H9 (cell line): ENCODE measurements around the gene ENPP7. TPM values are rescaled to one million over a fixed set of nuclear protein-coding genes. Genes with fewer than 3 reads are reported as not detected.

ENCODE experiments used
- DNase-seq: peaks from one replicate; pipeline ENCODE4 v3.0.0-alpha.2; 2017
- H2AFZ ChIP-seq: one replicate; pipeline ENCODE4 v1.6.1; 2013; ENCODE audit warnings: mild to moderate bottlenecking, low read length, control low read depth, moderate library complexity
- H2AK5ac ChIP-seq: 2 replicates; pipeline ENCODE4 v1.6.1; 2013; ENCODE audit warnings: low read length, control low read depth, mixed read lengths; ENCODE audit not compliant: insufficient read length
- H2BK120ac ChIP-seq: one replicate; pipeline ENCODE4 v1.6.1; 2013; ENCODE audit warnings: low read depth, mild to moderate bottlenecking, low read length, control low read depth, inconsistent platforms; ENCODE audit not compliant: poor library complexity, severe bottlenecking
- H2BK12ac ChIP-seq: 2 replicates; pipeline ENCODE4 v1.6.1; 2013; ENCODE audit warnings: low read length, control low read depth, mixed read lengths, low read depth; ENCODE audit not compliant: insufficient read length
- H2BK15ac ChIP-seq: 2 replicates; pipeline ENCODE4 v1.6.1; 2013; ENCODE audit warnings: low read depth, low read length, control low read depth
- H2BK20ac ChIP-seq: one replicate; pipeline ENCODE4 v1.6.1; 2013; ENCODE audit warnings: low read depth, mild to moderate bottlenecking, low read length, control low read depth, inconsistent platforms; ENCODE audit not compliant: poor library complexity, severe bottlenecking
- H2BK5ac ChIP-seq: 2 replicates; pipeline ENCODE4 v1.6.1; 2013; ENCODE audit warnings: low read length, control low read depth, mixed read lengths; ENCODE audit not compliant: insufficient read length
- H3K14ac ChIP-seq: 2 replicates; pipeline ENCODE4 v1.6.1; 2013; ENCODE audit warnings: low read length, control low read depth; ENCODE audit not compliant: insufficient read depth
- H3K18ac ChIP-seq: 2 replicates; pipeline ENCODE4 v1.6.1; 2013; ENCODE audit warnings: low read depth, mild to moderate bottlenecking, mixed read lengths, low read length, control low read depth; ENCODE audit not compliant: insufficient read length
- H3K23ac ChIP-seq: 2 replicates; pipeline ENCODE4 v1.6.1; 2013; ENCODE audit warnings: low read length, control low read depth, mixed read lengths, low read depth; ENCODE audit not compliant: insufficient read length
- H3K23me2 ChIP-seq: 2 replicates; pipeline ENCODE4 v1.6.1; 2013; ENCODE audit warnings: low read depth, mild to moderate bottlenecking, mixed read lengths, low read length, control low read depth; ENCODE audit not compliant: insufficient read length, poor library complexity, severe bottlenecking
- H3K27ac ChIP-seq: 2 replicates; pipeline ENCODE4 v1.5.1; 2013; ENCODE audit warnings: low read length, control low read depth, mixed read lengths, low read depth; ENCODE audit not compliant: insufficient read length
- H3K27me3 ChIP-seq: 2 replicates; pipeline ENCODE4 v1.6.1; 2013; ENCODE audit warnings: low read length, control low read depth, inconsistent platforms; ENCODE audit not compliant: insufficient read depth
- H3K4ac ChIP-seq: 2 replicates; pipeline ENCODE4 v1.6.1; 2013; ENCODE audit warnings: low read depth, mild to moderate bottlenecking, control low read depth, inconsistent platforms, low read length, moderate library complexity
- H3K4me1 ChIP-seq: 2 replicates; pipeline ENCODE4 v1.6.1; 2013; ENCODE audit warnings: low read length, control low read depth, inconsistent platforms; ENCODE audit not compliant: insufficient read depth
- H3K4me2 ChIP-seq: 2 replicates; pipeline ENCODE4 v1.6.1; 2013; ENCODE audit warnings: low read length, control low read depth, mixed read lengths; ENCODE audit not compliant: insufficient read length, insufficient read depth
- H3K56ac ChIP-seq: 2 replicates; pipeline ENCODE4 v1.6.1; 2013; ENCODE audit warnings: low read depth, mild to moderate bottlenecking, mixed read lengths, low read length, control low read depth; ENCODE audit not compliant: insufficient read length
- H3K79me1 ChIP-seq: 2 replicates; pipeline ENCODE4 v1.6.1; 2013; ENCODE audit warnings: low read depth, mild to moderate bottlenecking, moderate library complexity, low read length, control low read depth, inconsistent platforms; ENCODE audit not compliant: insufficient read depth, poor library complexity, severe bottlenecking
- H3K79me2 ChIP-seq: 2 replicates; pipeline ENCODE4 v1.6.1; 2013; ENCODE audit warnings: low read length, control low read depth, inconsistent platforms; ENCODE audit not compliant: insufficient read depth
- H3K9ac ChIP-seq: 2 replicates; pipeline ENCODE4 v1.6.1; 2013; ENCODE audit warnings: low read length, control low read depth, mixed read lengths; ENCODE audit not compliant: insufficient read length; ENCODE audit errors: extremely low read depth
- H3K9me3 ChIP-seq: one replicate; pipeline ENCODE4 v1.6.1; 2013; ENCODE audit warnings: low read depth, low read length, inconsistent platforms; ENCODE audit not compliant: control insufficient read depth
- H3T11ph ChIP-seq: one replicate; pipeline ENCODE4 v1.6.1; 2013; ENCODE audit warnings: mild to moderate bottlenecking, low read length, control low read depth, inconsistent platforms
- H4K20me1 ChIP-seq: one replicate; pipeline ENCODE4 v1.6.1; 2013; ENCODE audit not compliant: control insufficient read depth, insufficient read length, insufficient read depth
- H4K5ac ChIP-seq: 2 replicates; pipeline ENCODE4 v1.6.1; 2013; ENCODE audit warnings: low read depth, mild to moderate bottlenecking, mixed read lengths, low read length, control low read depth; ENCODE audit not compliant: insufficient read length
- H4K8ac ChIP-seq: replicated peaks from 2 replicates; pipeline ENCODE4 v1.6.1; 2013; ENCODE audit warnings: low read length, control low read depth, mixed read lengths, low read depth; ENCODE audit not compliant: insufficient read length
- H4K91ac ChIP-seq: 2 replicates; pipeline ENCODE4 v1.6.1; 2013; ENCODE audit warnings: low read depth, mild to moderate bottlenecking, moderate library complexity, mixed read lengths, low read length, control low read depth; ENCODE audit not compliant: insufficient read length
- H3K27ac Mint-ChIP-seq, 3 experiments: 2 replicates in 2 of 3; 3 replicates in 1 of 3; pipeline ENCODE4 v1.8.0; 2020 to 2021; ENCODE audit warnings: mixed read lengths in 3 of 3, mild to moderate bottlenecking in 1 of 3, moderate library complexity in 1 of 3
- H3K27me3 Mint-ChIP-seq: 2 replicates; pipeline ENCODE4 v1.8.0; 2021; ENCODE audit warnings: low read depth, mild to moderate bottlenecking, moderate library complexity, mixed read lengths
- H3K36me3 Mint-ChIP-seq, 3 experiments: 2 replicates in 2 of 3; 3 replicates in 1 of 3; pipeline ENCODE4 v1.8.0; 2020 to 2021; ENCODE audit warnings: low read depth in 3 of 3, mixed read lengths in 3 of 3; ENCODE audit not compliant: insufficient read depth in 1 of 3
- H3K4me1 Mint-ChIP-seq, 2 experiments: 2 replicates each; pipeline ENCODE4 v1.8.0; 2020; ENCODE audit warnings: mixed read lengths in 2 of 2
- H3K4me3 Mint-ChIP-seq, 2 experiments: 2 replicates in 1 of 2; 3 replicates in 1 of 2; pipeline ENCODE4 v1.8.0; 2020 to 2021; ENCODE audit warnings: mild to moderate bottlenecking in 2 of 2, mixed read lengths in 2 of 2, moderate library complexity in 1 of 2
- H3K9me3 Mint-ChIP-seq, 2 experiments: 2 replicates in 1 of 2; 3 replicates in 1 of 2; pipeline ENCODE4 v1.8.0; 2020; ENCODE audit warnings: mild to moderate bottlenecking in 2 of 2, mixed read lengths in 2 of 2, moderate library complexity in 1 of 2
- WGBS: extraction: QIAGEN DNeasy Blood & Tissue Kit; methylation state at CpG from one replicate; pipeline ENCODE4 v1.1.7; 2013; ENCODE audit warnings: missing lambda C conversion rate, low lambda C conversion rate, mixed read lengths; ENCODE audit not compliant: insufficient read length; ENCODE audit errors: extremely low coverage; 5-methylcytosine and 5-hydroxymethylcytosine counted together
- total RNA-seq: library from RNA; stranded (reverse); gene quantifications from 2 replicates; pipeline ENCODE4 v1.2.1, GENCODE V29; 2021
- TF ChIP-seq, protein P1 (sequence below): fragments of 200-600 bp; sonication (generic); conservative IDR thresholded peaks from 3 replicates; pipeline ENCODE4 v1.8.0; 2021; ENCODE audit warnings: antibody characterized with exemption, mild to moderate bottlenecking

ENPP7 gene
- total RNA-seq, 1 experiment from 2014 or later = not detected

- no peak overlapping the region for H4K8ac ChIP-seq
- H3K4me3 Mint-ChIP-seq = no peak overlapping the region
- no peak overlapping the region for H4K91ac ChIP-seq
- WGBS = no CpG with 5 or more reads among the region's 30 CpGs
- peaks cover 0 to 8% of the 10 kb centered on the region in 2 experiments; a peak in 1 of 4 replicates for H3K4me1 Mint-ChIP-seq
- no peak overlapping the region for H3K27ac Mint-ChIP-seq
- no peak overlapping the region for H3K27ac ChIP-seq
- H3K56ac ChIP-seq = no peak overlapping the region
- H3K79me2 ChIP-seq = no peaks in the 10 kb centered on the region
- H3K27me3 Mint-ChIP-seq = peaks cover 62% of the 10 kb centered on the region
- no peak overlapping the region for H2BK120ac ChIP-seq
- H3K9me3 ChIP-seq = no peaks in the 10 kb centered on the region
- H2BK15ac ChIP-seq = no peak overlapping the region
- peaks cover 3% of the 10 kb centered on the region for H3K23me2 ChIP-seq
- no peak overlapping the region for H3K23ac ChIP-seq
- H2AK5ac ChIP-seq = no peak overlapping the region
- peaks cover 3% of the 10 kb centered on the region; the same call in 1 of the 2 replicates for H3K27me3 ChIP-seq
- no peak overlapping the region for H4K5ac ChIP-seq
- H3K9me3 Mint-ChIP-seq = no peaks in the 10 kb centered on the region; a peak in 1 of 5 replicates
- H3K4ac ChIP-seq = no peak overlapping the region
- no peak for DNase-seq
- H2BK12ac ChIP-seq = no peak overlapping the region
- no peak overlapping the region for H2BK20ac ChIP-seq
- H3K4me1 ChIP-seq = no peaks in the 10 kb centered on the region
- TF ChIP-seq, protein P1, sequence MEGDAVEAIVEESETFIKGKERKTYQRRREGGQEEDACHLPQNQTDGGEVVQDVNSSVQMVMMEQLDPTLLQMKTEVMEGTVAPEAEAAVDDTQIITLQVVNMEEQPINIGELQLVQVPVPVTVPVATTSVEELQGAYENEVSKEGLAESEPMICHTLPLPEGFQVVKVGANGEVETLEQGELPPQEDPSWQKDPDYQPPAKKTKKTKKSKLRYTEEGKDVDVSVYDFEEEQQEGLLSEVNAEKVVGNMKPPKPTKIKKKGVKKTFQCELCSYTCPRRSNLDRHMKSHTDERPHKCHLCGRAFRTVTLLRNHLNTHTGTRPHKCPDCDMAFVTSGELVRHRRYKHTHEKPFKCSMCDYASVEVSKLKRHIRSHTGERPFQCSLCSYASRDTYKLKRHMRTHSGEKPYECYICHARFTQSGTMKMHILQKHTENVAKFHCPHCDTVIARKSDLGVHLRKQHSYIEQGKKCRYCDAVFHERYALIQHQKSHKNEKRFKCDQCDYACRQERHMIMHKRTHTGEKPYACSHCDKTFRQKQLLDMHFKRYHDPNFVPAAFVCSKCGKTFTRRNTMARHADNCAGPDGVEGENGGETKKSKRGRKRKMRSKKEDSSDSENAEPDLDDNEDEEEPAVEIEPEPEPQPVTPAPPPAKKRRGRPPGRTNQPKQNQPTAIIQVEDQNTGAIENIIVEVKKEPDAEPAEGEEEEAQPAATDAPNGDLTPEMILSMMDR = no peak
- no peak overlapping the region for H3K18ac ChIP-seq
- no peak overlapping the region for H3K14ac ChIP-seq
- H3K36me3 Mint-ChIP-seq = no peaks in the 10 kb centered on the region; a peak in 1 of 7 replicates
- H3K79me1 ChIP-seq = no peaks in the 10 kb centered on the region
- no peak overlapping the region for H3T11ph ChIP-seq
- no peak overlapping the region for H3K4me2 ChIP-seq
- no peaks in the 10 kb centered on the region for H4K20me1 ChIP-seq
- no peak overlapping the region for H2BK5ac ChIP-seq
- no peak overlapping the region for H3K9ac ChIP-seq
- no peak overlapping the region for H2AFZ ChIP-seq
These were observed 6.5 kb downstream of the ENPP7 start for GRCh38 chr17:79737046-79737921.
